HepG2 (cell line): ENCODE measurements around the gene CDK5RAP2.

Experiments
- POLR2A ChIP-seq, 2 experiments: IDR thresholded peaks; 2 replicates each; pipeline ENCODE4 v1.6.1; 2011; ENCODE audit warnings: low read depth in 2 of 2, low read length in 2 of 2, mild to moderate bottlenecking in 1 of 2, moderate library complexity in 1 of 2; ENCODE audit not compliant: insufficient read depth in 1 of 2
- SAFB2 ChIP-seq: sonication (generic); formaldehyde crosslinking; IDR thresholded peaks from 2 replicates; pipeline ENCODE4 v1.5.1; 2020; ENCODE audit warnings: missing genetic modification reagents, low read depth, mild to moderate bottlenecking, borderline replicate concordance
- ZBTB42 ChIP-seq: sonication (generic); formaldehyde crosslinking; IDR thresholded peaks from 2 replicates; pipeline ENCODE4 v1.5.0; 2020; ENCODE audit warnings: mild to moderate bottlenecking, missing genetic modification reagents
- ZFX ChIP-seq: sonication (generic); formaldehyde crosslinking; IDR thresholded peaks from 2 replicates; pipeline ENCODE4 v1.4.0; 2020; ENCODE audit warnings: mild to moderate bottlenecking, low read depth, missing genetic modification reagents, moderate library complexity
- TF ChIP-seq, protein P1 (sequence below): sonication (generic); formaldehyde crosslinking; IDR thresholded peaks from 2 replicates; pipeline ENCODE4 v1.5.0; 2020; ENCODE audit warnings: mild to moderate bottlenecking, missing genetic modification reagents, moderate library complexity
- TF ChIP-seq, protein P2 (sequence below): sonication (generic); formaldehyde crosslinking; IDR thresholded peaks from 2 replicates; pipeline ENCODE4 v1.4.0; 2020; ENCODE audit warnings: mild to moderate bottlenecking, missing genetic modification reagents

- TF ChIP-seq POLR2A (IDR thresholded peaks at IDR 0.05; ENCODE audit: insufficient read depth in 1 of 2, low read depth in 2 of 2, low read length in 2 of 2), result no peak
- TF ChIP-seq, protein P1, sequence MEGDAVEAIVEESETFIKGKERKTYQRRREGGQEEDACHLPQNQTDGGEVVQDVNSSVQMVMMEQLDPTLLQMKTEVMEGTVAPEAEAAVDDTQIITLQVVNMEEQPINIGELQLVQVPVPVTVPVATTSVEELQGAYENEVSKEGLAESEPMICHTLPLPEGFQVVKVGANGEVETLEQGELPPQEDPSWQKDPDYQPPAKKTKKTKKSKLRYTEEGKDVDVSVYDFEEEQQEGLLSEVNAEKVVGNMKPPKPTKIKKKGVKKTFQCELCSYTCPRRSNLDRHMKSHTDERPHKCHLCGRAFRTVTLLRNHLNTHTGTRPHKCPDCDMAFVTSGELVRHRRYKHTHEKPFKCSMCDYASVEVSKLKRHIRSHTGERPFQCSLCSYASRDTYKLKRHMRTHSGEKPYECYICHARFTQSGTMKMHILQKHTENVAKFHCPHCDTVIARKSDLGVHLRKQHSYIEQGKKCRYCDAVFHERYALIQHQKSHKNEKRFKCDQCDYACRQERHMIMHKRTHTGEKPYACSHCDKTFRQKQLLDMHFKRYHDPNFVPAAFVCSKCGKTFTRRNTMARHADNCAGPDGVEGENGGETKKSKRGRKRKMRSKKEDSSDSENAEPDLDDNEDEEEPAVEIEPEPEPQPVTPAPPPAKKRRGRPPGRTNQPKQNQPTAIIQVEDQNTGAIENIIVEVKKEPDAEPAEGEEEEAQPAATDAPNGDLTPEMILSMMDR (CRISPR knock-in tag), result no peak
- TF ChIP-seq, protein P2, sequence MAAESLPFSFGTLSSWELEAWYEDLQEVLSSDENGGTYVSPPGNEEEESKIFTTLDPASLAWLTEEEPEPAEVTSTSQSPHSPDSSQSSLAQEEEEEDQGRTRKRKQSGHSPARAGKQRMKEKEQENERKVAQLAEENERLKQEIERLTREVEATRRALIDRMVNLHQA (CRISPR knock-in tag), result no peak
- no peak for TF ChIP-seq ZFX
- no peak for TF ChIP-seq ZBTB42
- no peak for TF ChIP-seq SAFB2 (CRISPR knock-in tag)
Measured at GRCh38 chr9:120485788-120486187, 94.2 kb downstream of the CDK5RAP2 start.
